ENCODE measurements around the gene APLF.

GRCh38 chr2:68506170-68506569 lies 38.8 kb downstream of the APLF start:
- no peak for TF ChIP-seq CTCF (IDR thresholded peaks at IDR 0.05; ENCODE audit: extremely low read depth in 1 of 2, insufficient read depth in 1 of 2, low read depth in 1 of 2, low read length in 2 of 2)
- no peak for TF ChIP-seq POLR2A (IDR thresholded peaks at IDR 0.05; ENCODE audit: low read depth, low read length)
- no peak for TF ChIP-seq MYC (IDR thresholded peaks at IDR 0.05; ENCODE audit: low read depth, low read length)
- TF ChIP-seq GATA2 (IDR thresholded peaks at IDR 0.05; ENCODE audit: insufficient read depth, insufficient read length, low read depth, low read length), result no peak
